ENCODE results near the gene FTH1. TPM values are rescaled to one million over a fixed set of nuclear protein-coding genes. Genes with fewer than 3 reads are reported as not detected.

The FTH1 gene
- total and polyA plus RNA-seq, 2 of the 13 experiments (the other 11 are each of a cell fraction or from before 2014, with no cell fraction given) = 607 to 760 TPM

- TF ChIP-seq ZBTB46 (CRISPR knock-in tag; IDR thresholded peaks at IDR 0.05; ENCODE audit: borderline replicate concordance) (no peak), ZNF614 (CRISPR knock-in tag; IDR thresholded peaks at IDR 0.05; ENCODE audit: borderline replicate concordance) (peak; percentile 55; the same call in 1 of the 2 replicates), TMF1 (CRISPR knock-in tag; IDR thresholded peaks at IDR 0.05; ENCODE audit: low read depth) (no peak), PHF21A (CRISPR knock-in tag; IDR thresholded peaks at IDR 0.05) (no peak), SNRNP70 (IDR thresholded peaks at IDR 0.05; ENCODE audit: low read depth, low read length) (no peak), SOX13 (IDR thresholded peaks at IDR 0.05) (peak; percentile 89), SOX13 (CRISPR knock-in tag; conservative IDR thresholded peaks at IDR 0.05 in 1 of 2, IDR thresholded peaks at IDR 0.05 in 1 of 2) (peak in 1 of 2 experiments; percentile 97; a peak in 2 of 4 replicates), ZNF160 (CRISPR knock-in tag; IDR thresholded peaks at IDR 0.05) (no peak), SP2 (CRISPR knock-in tag; IDR thresholded peaks at IDR 0.05) (no peak), ZSCAN30 (CRISPR knock-in tag; IDR thresholded peaks at IDR 0.05) (no peak), GATAD2A (CRISPR knock-in tag; IDR thresholded peaks at IDR 0.05) (peak; percentile 76), SRSF1 (optimal IDR thresholded peaks at IDR 0.05; ENCODE audit: low read depth, low read length) (no peak), ZNF530 (CRISPR knock-in tag; IDR thresholded peaks at IDR 0.05; ENCODE audit: low read depth) (no peak), ZGPAT (CRISPR knock-in tag; IDR thresholded peaks at IDR 0.05) (0 out of 2 replicates have a peak, but pooled peaks have one; percentile 23), PAX8 (CRISPR knock-in tag; IDR thresholded peaks at IDR 0.05; ENCODE audit: borderline replicate concordance) (no peak), ATF1 (CRISPR knock-in tag; IDR thresholded peaks at IDR 0.05) (no peak), CREB3 (CRISPR knock-in tag; IDR thresholded peaks at IDR 0.05) (no peak), ZBTB38 (CRISPR knock-in tag; IDR thresholded peaks at IDR 0.05) (peak; percentile 93), ZMYM2 (CRISPR knock-in tag; IDR thresholded peaks at IDR 0.05) (0 out of 2 replicates have a peak, but pooled peaks have one; percentile 54)
- TF ChIP-seq, protein P1, sequence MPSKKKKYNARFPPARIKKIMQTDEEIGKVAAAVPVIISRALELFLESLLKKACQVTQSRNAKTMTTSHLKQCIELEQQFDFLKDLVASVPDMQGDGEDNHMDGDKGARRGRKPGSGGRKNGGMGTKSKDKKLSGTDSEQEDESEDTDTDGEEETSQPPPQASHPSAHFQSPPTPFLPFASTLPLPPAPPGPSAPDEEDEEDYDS (CRISPR knock-in tag; IDR thresholded peaks at IDR 0.05) = peak; percentile 30; the same call in 1 of the 2 replicates
- TF ChIP-seq, protein P2, sequence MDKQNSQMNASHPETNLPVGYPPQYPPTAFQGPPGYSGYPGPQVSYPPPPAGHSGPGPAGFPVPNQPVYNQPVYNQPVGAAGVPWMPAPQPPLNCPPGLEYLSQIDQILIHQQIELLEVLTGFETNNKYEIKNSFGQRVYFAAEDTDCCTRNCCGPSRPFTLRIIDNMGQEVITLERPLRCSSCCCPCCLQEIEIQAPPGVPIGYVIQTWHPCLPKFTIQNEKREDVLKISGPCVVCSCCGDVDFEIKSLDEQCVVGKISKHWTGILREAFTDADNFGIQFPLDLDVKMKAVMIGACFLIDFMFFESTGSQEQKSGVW (CRISPR knock-in tag; IDR thresholded peaks at IDR 0.05; ENCODE audit: borderline replicate concordance) = no peak
- TF ChIP-seq, protein P3, sequence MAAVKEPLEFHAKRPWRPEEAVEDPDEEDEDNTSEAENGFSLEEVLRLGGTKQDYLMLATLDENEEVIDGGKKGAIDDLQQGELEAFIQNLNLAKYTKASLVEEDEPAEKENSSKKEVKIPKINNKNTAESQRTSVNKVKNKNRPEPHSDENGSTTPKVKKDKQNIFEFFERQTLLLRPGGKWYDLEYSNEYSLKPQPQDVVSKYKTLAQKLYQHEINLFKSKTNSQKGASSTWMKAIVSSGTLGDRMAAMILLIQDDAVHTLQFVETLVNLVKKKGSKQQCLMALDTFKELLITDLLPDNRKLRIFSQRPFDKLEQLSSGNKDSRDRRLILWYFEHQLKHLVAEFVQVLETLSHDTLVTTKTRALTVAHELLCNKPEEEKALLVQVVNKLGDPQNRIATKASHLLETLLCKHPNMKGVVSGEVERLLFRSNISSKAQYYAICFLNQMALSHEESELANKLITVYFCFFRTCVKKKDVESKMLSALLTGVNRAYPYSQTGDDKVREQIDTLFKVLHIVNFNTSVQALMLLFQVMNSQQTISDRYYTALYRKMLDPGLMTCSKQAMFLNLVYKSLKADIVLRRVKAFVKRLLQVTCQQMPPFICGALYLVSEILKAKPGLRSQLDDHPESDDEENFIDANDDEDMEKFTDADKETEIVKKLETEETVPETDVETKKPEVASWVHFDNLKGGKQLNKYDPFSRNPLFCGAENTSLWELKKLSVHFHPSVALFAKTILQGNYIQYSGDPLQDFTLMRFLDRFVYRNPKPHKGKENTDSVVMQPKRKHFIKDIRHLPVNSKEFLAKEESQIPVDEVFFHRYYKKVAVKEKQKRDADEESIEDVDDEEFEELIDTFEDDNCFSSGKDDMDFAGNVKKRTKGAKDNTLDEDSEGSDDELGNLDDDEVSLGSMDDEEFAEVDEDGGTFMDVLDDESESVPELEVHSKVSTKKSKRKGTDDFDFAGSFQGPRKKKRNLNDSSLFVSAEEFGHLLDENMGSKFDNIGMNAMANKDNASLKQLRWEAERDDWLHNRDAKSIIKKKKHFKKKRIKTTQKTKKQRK (IDR thresholded peaks at IDR 0.05; ENCODE audit: low read length) = no peak
Measured at GRCh38 chr11:61996933-61997332, 29.5 kb upstream of the FTH1 start (continued).

Measured in HepG2 (cell line).